ENCODE results near the gene KRTAP10-5. TPM values are rescaled to one million over a fixed set of nuclear protein-coding genes. Genes with fewer than 3 reads are reported as not detected.

Gene KRTAP10-5
- total RNA-seq, 1 experiment from 2014 or later = not detected

DNA sequence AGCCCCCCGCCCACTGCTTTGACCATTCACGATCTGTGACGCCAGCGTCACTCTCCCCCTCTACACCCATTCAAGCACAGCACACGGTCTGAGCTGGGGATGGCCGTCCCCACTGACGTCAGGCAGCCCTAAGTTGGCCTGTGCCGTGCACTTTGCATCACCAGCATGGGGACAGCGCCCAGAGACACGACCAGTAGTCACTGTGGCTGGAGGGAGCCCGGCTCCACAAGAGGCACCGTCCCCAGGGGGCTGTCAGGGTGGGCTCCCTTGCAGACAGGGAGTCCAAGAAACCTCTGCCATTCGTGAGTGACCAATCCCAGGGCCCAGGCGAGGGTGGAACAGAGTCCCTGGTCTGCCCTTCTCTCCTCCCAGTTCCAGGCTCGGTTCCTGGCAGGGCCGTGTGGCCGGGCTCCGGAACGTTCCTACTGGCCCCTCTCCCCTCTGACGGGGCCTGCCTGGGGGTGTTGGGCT is 33.8 kb upstream of the KRTAP10-5 start:
- peaks cover 39% of the 10 kb centered on the region for H3K9me3 Mint-ChIP-seq (ENCODE audit: unreplicated experiment)
- no peak for DNase-seq
- Histone ChIP-seq H3K4me1 (no peaks in the 10 kb centered on the region), H3K9me3 (0 out of 2 replicates have a peak, but pooled peaks cover 5% of the 10 kb centered on the region), H3K4me3 (ENCODE audit: low read depth, low read length) (no peak overlapping the region), H3K27me3 (replicated peaks; ENCODE audit: control insufficient read depth, insufficient read depth, low read length) (no peaks in the 10 kb centered on the region), H3K36me3 (ENCODE audit: control insufficient read depth, insufficient read depth, low read length) (no peaks in the 10 kb centered on the region)
- ChIA-PET CTCF (no interaction called here), POLR2A (no interaction called here)
- H3K4me3 Mint-ChIP-seq (ENCODE audit: unreplicated experiment) = no peak overlapping the region
- no peaks in the 10 kb centered on the region for H3K4me1 Mint-ChIP-seq (ENCODE audit: low read depth, unreplicated experiment)
- H3K27ac Mint-ChIP-seq (ENCODE audit: unreplicated experiment) = no peak overlapping the region
- BruUV-seq (replicated peaks) = no TSS peak
- peaks cover 6% of the 10 kb centered on the region for H3K27me3 Mint-ChIP-seq (ENCODE audit: insufficient read depth, unreplicated experiment)
- TF ChIP-seq, protein P1, sequence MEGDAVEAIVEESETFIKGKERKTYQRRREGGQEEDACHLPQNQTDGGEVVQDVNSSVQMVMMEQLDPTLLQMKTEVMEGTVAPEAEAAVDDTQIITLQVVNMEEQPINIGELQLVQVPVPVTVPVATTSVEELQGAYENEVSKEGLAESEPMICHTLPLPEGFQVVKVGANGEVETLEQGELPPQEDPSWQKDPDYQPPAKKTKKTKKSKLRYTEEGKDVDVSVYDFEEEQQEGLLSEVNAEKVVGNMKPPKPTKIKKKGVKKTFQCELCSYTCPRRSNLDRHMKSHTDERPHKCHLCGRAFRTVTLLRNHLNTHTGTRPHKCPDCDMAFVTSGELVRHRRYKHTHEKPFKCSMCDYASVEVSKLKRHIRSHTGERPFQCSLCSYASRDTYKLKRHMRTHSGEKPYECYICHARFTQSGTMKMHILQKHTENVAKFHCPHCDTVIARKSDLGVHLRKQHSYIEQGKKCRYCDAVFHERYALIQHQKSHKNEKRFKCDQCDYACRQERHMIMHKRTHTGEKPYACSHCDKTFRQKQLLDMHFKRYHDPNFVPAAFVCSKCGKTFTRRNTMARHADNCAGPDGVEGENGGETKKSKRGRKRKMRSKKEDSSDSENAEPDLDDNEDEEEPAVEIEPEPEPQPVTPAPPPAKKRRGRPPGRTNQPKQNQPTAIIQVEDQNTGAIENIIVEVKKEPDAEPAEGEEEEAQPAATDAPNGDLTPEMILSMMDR (IDR thresholded peaks at IDR 0.05; ENCODE audit: insufficient read depth in 1 of 2, low read depth in 1 of 2, low read length in 1 of 2, severe bottlenecking in 1 of 2, unreplicated experiment in 1 of 2) = no peak
- intact Hi-C loops (cut with micrococcal nuclease; ENCODE audit: unreplicated experiment) = no loop called here
- H3K36me3 Mint-ChIP-seq (ENCODE audit: insufficient read depth, unreplicated experiment) = no peaks in the 10 kb centered on the region

DNA sequence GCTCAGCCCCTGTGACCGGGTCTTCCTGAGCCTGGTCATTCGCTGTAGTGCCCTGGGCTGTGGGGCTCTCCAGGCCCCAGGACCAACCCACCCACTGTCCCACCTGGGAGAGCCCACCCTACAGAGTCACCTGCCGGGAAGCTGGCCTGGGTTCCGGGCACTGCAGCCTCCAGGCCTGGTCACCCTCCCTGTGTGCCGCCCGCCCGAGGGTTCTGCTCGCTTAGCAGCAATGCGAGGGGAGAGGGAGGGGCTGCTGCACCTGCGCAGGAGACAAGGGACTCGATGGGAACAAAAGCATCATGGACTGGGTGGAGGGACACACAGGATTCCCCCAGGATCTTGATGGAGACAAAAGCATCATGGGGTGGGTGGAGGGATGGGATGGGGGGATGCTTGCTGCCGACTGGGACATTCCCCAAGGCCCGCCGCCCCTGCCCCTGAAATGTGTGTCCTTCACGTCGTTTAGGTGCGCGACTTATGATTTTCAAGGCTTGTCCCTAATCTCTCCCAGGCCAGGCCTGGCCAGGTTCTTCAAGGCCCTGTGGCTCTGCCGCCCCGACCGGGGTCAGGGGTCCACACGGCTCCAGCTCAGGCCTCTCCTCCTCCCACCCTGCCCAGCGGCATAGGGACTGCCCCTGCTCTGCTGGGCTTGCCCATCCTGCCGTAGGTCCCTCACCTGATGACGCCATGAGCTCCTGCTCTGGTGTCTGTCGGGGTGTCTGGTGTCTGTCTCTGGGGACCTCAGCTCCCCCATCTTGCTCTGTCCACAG is 33.2 kb upstream of the KRTAP10-5 start:
- Mint-ChIP-seq H3K27me3 (ENCODE audit: insufficient read depth, unreplicated experiment) (peaks cover 6% of the 10 kb centered on the region), H3K4me3 (ENCODE audit: unreplicated experiment) (no peak overlapping the region), H3K4me1 (ENCODE audit: low read depth, unreplicated experiment) (no peaks in the 10 kb centered on the region), H3K9me3 (ENCODE audit: unreplicated experiment) (peaks cover 40% of the 10 kb centered on the region), H3K27ac (ENCODE audit: unreplicated experiment) (no peak overlapping the region), H3K36me3 (ENCODE audit: insufficient read depth, unreplicated experiment) (no peaks in the 10 kb centered on the region)
- intact Hi-C loops (cut with micrococcal nuclease; ENCODE audit: unreplicated experiment) = no loop called here
- CTCF ChIA-PET = no interaction called here
- no peak for DNase-seq
- TF ChIP-seq, protein P1 (IDR thresholded peaks at IDR 0.05; ENCODE audit: insufficient read depth in 1 of 2, low read depth in 1 of 2, low read length in 1 of 2, severe bottlenecking in 1 of 2, unreplicated experiment in 1 of 2) = no peak
- BruUV-seq (replicated peaks) = no TSS peak
- H3K4me1 ChIP-seq = no peaks in the 10 kb centered on the region
- H3K9me3 ChIP-seq = 0 out of 2 replicates have a peak, but pooled peaks cover 5% of the 10 kb centered on the region
- POLR2A ChIA-PET = no interaction called here
- H3K27me3 ChIP-seq (replicated peaks; ENCODE audit: control insufficient read depth, insufficient read depth, low read length) = no peaks in the 10 kb centered on the region
- no peak overlapping the region for H3K4me3 ChIP-seq (ENCODE audit: low read depth, low read length)
- no peaks in the 10 kb centered on the region for H3K36me3 ChIP-seq (ENCODE audit: control insufficient read depth, insufficient read depth, low read length)

DNA sequence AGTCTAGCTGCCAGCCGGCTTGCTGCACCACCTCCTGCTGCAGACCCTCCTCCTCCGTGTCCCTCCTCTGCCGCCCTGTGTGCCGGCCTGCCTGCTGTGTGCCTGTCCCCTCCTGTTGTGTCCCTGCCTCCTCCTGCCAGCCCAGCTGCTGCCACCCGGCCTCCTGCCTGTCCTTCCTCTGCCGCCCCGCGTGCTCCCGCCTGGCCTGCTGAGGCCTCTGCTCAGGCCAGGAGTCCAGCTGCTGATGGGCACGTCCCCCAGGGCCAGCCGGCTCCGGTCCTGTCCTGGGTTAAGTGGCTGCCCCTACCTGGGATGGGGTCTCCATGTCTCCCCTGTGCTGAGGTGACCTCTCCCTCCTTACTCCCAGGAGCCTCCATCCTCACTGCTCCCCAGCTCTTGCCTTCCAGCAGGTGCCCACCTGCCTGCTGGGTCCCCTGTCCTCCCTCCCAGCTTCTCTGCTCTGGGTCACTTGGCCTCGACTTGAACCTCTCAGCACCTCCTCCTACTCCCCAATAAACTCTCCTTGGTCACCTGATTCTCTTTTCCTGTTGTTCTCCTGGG is 32.3 kb upstream of the KRTAP10-5 start:
- Histone ChIP-seq H3K4me1 (no peaks in the 10 kb centered on the region), H3K36me3 (ENCODE audit: control insufficient read depth, insufficient read depth, low read length) (no peaks in the 10 kb centered on the region), H3K9me3 (0 out of 2 replicates have a peak, but pooled peaks cover 5% of the 10 kb centered on the region), H3K4me3 (ENCODE audit: low read depth, low read length) (no peak overlapping the region), H3K27me3 (replicated peaks; ENCODE audit: control insufficient read depth, insufficient read depth, low read length) (no peaks in the 10 kb centered on the region)
- ChIA-PET CTCF (no interaction called here), POLR2A (no interaction called here)
- no peak for DNase-seq
- no peaks in the 10 kb centered on the region for H3K4me1 Mint-ChIP-seq (ENCODE audit: low read depth, unreplicated experiment)
- peaks cover 6% of the 10 kb centered on the region for H3K27me3 Mint-ChIP-seq (ENCODE audit: insufficient read depth, unreplicated experiment)
- BruUV-seq (replicated peaks) = no TSS peak
- TF ChIP-seq, protein P1 (IDR thresholded peaks at IDR 0.05; ENCODE audit: insufficient read depth in 1 of 2, low read depth in 1 of 2, low read length in 1 of 2, severe bottlenecking in 1 of 2, unreplicated experiment in 1 of 2) = no peak
- H3K36me3 Mint-ChIP-seq (ENCODE audit: insufficient read depth, unreplicated experiment) = no peaks in the 10 kb centered on the region
- H3K9me3 Mint-ChIP-seq (ENCODE audit: unreplicated experiment) = peaks cover 41% of the 10 kb centered on the region
- no peak overlapping the region for H3K4me3 Mint-ChIP-seq (ENCODE audit: unreplicated experiment)
- no peak overlapping the region for H3K27ac Mint-ChIP-seq (ENCODE audit: unreplicated experiment)
- intact Hi-C loops (cut with micrococcal nuclease; ENCODE audit: unreplicated experiment) = no loop called here

Measured in Caco-2 (cell line).